Keratinocyte (primary cell): ENCODE results near the gene IFI27L2. TPM values are rescaled to one million over a fixed set of nuclear protein-coding genes. Genes with fewer than 3 reads are reported as not detected.
A peak's percentile ranks its signal among the peaks of the same experiment; 100 is the strongest.

Source experiments
- DNase-seq: peaks from one replicate; pipeline ENCODE4 v3.0.0-alpha.2; 2011; ENCODE audit warnings: low read depth, missing footprints, low spot score
- FAIRE-seq: peaks from 2 replicates; lab custom pipeline; 2011; peaks lifted over from hg19 to GRCh38; lab: Jason Lieb, UNC
- H2AFZ ChIP-seq: 2 replicates; pipeline ENCODE4 v1.6.0; 2012; ENCODE audit warnings: low read length, control low read depth, inconsistent platforms; ENCODE audit not compliant: control insufficient read depth
- H3K27ac ChIP-seq: 2 replicates; pipeline ENCODE4 v1.5.1; 2011; ENCODE audit warnings: low read length; ENCODE audit not compliant: control insufficient read depth, insufficient read depth
- H3K27me3 ChIP-seq: 3 replicates; pipeline ENCODE4 v1.6.0; 2011; ENCODE audit warnings: low read length; ENCODE audit not compliant: control insufficient read depth, insufficient read depth; ENCODE audit errors: extremely low read depth
- H3K36me3 ChIP-seq, 2 experiments: 2 replicates in 1 of 2; 3 replicates in 1 of 2; pipeline ENCODE4 v1.5.1; 2011; ENCODE audit warnings: low read length in 2 of 2, mild to moderate bottlenecking in 1 of 2; ENCODE audit not compliant: control insufficient read depth in 2 of 2, insufficient read depth in 2 of 2; ENCODE audit errors: extremely low read depth in 1 of 2
- H3K4me1 ChIP-seq: 3 replicates; pipeline ENCODE4 v1.5.1; 2011; ENCODE audit warnings: low read length; ENCODE audit not compliant: control insufficient read depth, insufficient read depth; ENCODE audit errors: extremely low read depth
- H3K4me2 ChIP-seq: 3 replicates; pipeline ENCODE4 v1.6.0; 2011; ENCODE audit warnings: low read depth, low read length; ENCODE audit not compliant: control insufficient read depth, insufficient read depth; ENCODE audit errors: extremely low read depth
- H3K4me3 ChIP-seq, 3 experiments: fragments of 200-600 bp in 1 of 3; sonication (generic) in 1 of 3; 2 replicates in 2 of 3; 3 replicates in 1 of 3; pipeline ENCODE4 v1.5.1; 2011 to 2016; ENCODE audit warnings: low read length in 3 of 3, mild to moderate bottlenecking in 3 of 3, control low read depth in 2 of 3, inconsistent platforms in 1 of 3, low read depth in 1 of 3, mixed read lengths in 1 of 3, mixed run types in 1 of 3, moderate library complexity in 1 of 3; ENCODE audit not compliant: control insufficient read depth in 2 of 3, insufficient read depth in 2 of 3; ENCODE audit errors: extremely low read depth in 1 of 3
- H3K79me2 ChIP-seq: 2 replicates; pipeline ENCODE4 v1.6.0; 2012; ENCODE audit warnings: low read length; ENCODE audit not compliant: control insufficient read depth, insufficient read depth
- H3K9ac ChIP-seq: 3 replicates; pipeline ENCODE4 v1.6.0; 2011; ENCODE audit warnings: low read length; ENCODE audit not compliant: control insufficient read depth, insufficient read depth; ENCODE audit errors: extremely low read depth
- H3K9me1 ChIP-seq: 3 replicates; pipeline ENCODE4 v1.6.0; 2011; ENCODE audit warnings: low read length; ENCODE audit not compliant: control insufficient read depth, insufficient read depth; ENCODE audit errors: extremely low read depth
- H3K9me3 ChIP-seq: 2 replicates; pipeline ENCODE4 v1.5.1; 2012; ENCODE audit warnings: low read depth, low read length; ENCODE audit not compliant: control insufficient read depth
- H4K20me1 ChIP-seq: 3 replicates; pipeline ENCODE4 v1.6.0; 2011; ENCODE audit warnings: low read length; ENCODE audit not compliant: control insufficient read depth, insufficient read depth; ENCODE audit errors: extremely low read depth
- EZH2 ChIP-seq: IDR thresholded peaks from one replicate; pipeline ENCODE4 v1.6.1; 2012; ENCODE audit warnings: inconsistent platforms, mild to moderate bottlenecking, low read length, moderate library complexity
- dilution Hi-C: fragments of 300-500 bp; cut with MboI; formaldehyde crosslinking; loops from one replicate; pipeline ENCODE4 v1.7.0; 2020; ENCODE audit warnings: low sequenced_read_pairs; ENCODE audit not compliant: extremely low pct_ligation_motif_present
- polyA minus RNA-seq, 3 experiments: library from RNA; depleted of rRNA, polyadenylated mRNA; stranded (reverse); fragments of >200 nt; gene quantifications; 1 replicate in 1 of 3; 2 replicates in 1 of 3; 3 replicates in 1 of 3; pipeline ENCODE4 v1.2.3, GENCODE V29; 2011
- polyA plus RNA-seq, 5 experiments: library from polyadenylated mRNA; depleted of rRNA in 3 of 5; stranded (reverse) in 3 of 5; stranded (forward) in 1 of 5; unstranded in 1 of 5; fragments of >200 nt; gene quantifications; 1 replicate in 1 of 5; 2 replicates in 3 of 5; 3 replicates in 1 of 5; pipeline versions ENCODE4 v1.2.1 to v1.2.3, GENCODE V29; 2011 to 2012; ENCODE audit warnings: missing spikeins in 2 of 5, low read depth in 1 of 5, low replicate concordance in 1 of 5
- TF ChIP-seq, protein P1 (sequence below), 3 experiments: IDR thresholded peaks in 1 of 3; conservative IDR thresholded peaks in 1 of 3; optimal IDR thresholded peaks in 1 of 3; 2 replicates in 2 of 3; 3 replicates in 1 of 3; pipeline versions ENCODE3 to v1.5.1; 2011; ENCODE audit warnings: low read length in 3 of 3, mild to moderate bottlenecking in 3 of 3, moderate library complexity in 2 of 3, control low read depth in 1 of 3, inconsistent platforms in 1 of 3; ENCODE audit not compliant: insufficient read depth in 2 of 3; ENCODE audit errors: extremely low read depth in 1 of 3

The IFI27L2 gene, protein sequence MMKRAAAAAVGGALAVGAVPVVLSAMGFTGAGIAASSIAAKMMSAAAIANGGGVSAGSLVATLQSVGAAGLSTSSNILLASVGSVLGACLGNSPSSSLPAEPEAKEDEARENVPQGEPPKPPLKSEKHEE
- polyA plus RNA-seq (67.5 to 179 TPM (median 82.2 TPM) in 3 replicates), polyA minus RNA-seq (32.7 to 59.4 TPM (median 35.4 TPM) in 3 replicates)
- polyA plus RNA-seq (2011; ENCODE audit: low read depth), result 13.2 TPM
- polyA plus RNA-seq (2011; cell fraction: cytosol; rRNA removed), result 69.1 and 147 TPM in 2 replicates
- 49.5 and 57.5 TPM in 2 replicates for polyA plus RNA-seq (2011; cell fraction: nucleus; rRNA removed)
- polyA plus RNA-seq (2012; ENCODE audit: low replicate concordance), result 92.1 and 193 TPM in 2 replicates
- 191 TPM for polyA minus RNA-seq (2011; cell fraction: cytosol; rRNA and poly(A)+ RNA removed)
- 9.8 and 11.2 TPM in 2 replicates for polyA minus RNA-seq (2011; cell fraction: nucleus; rRNA and poly(A)+ RNA removed)

DNA sequence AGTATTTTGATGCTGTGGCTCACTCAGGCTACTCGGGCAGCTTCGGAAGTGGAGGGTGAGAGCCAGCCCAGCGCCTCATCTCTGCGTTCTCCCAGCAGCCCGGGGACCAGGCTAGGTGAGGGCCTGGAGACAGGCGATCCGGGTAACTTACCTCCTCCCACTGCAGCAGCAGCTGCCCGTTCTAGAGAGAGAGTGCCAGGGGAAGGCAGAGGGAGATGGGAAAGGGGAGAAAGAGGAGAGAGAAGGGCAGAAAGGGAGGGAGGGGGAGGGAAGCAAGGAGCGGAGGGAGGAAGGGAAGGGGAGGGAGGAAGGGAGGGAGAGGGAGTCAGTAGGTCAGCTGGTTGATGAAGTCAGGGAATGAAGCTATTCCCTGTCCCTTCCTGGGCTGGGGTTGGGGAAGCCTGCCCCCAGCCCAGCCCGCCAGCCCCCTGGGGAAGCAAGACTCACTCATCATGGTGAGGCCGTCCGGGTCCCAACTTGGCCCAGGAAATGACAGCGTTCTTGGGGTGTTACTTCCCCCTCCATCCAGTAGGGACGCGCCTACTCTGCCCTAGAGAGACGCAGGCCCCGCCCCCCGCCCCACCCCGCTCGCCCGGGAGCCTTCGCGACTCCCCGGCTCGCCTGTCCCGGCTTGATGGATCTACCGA, at the start of gene IFI27L2:
Gene IFI27L2, minus strand, starts transcription at position 494 of the 647 bp plus-strand sequence. Its CDS starts 40 bp downstream, at position 454.
- Histone ChIP-seq H3K9me3 (no peaks in the 10 kb centered on the region), H3K9ac (peak within 1 kb of the TSS; percentile 75), H3K4me1 (peaks cover 16% of the 10 kb centered on the region), H3K36me3 (peaks cover 0 to 12% of the 10 kb centered on the region in 2 experiments), H4K20me1 (no peaks in the 10 kb centered on the region), H3K4me3 (peak within 1 kb of the TSS; percentile 74 to 86 (median 85)), H3K27me3 (no peaks in the 10 kb centered on the region), H3K27ac (peak within 1 kb of the TSS; percentile 22), H3K9me1 (no peaks in the 10 kb centered on the region), H3K79me2 (no peaks in the 10 kb centered on the region), H2AFZ (peak within 1 kb of the TSS; percentile 89), H3K4me2 (peak within 1 kb of the TSS; percentile 98)
- no peak for TF ChIP-seq EZH2
- TF ChIP-seq, protein P1, sequence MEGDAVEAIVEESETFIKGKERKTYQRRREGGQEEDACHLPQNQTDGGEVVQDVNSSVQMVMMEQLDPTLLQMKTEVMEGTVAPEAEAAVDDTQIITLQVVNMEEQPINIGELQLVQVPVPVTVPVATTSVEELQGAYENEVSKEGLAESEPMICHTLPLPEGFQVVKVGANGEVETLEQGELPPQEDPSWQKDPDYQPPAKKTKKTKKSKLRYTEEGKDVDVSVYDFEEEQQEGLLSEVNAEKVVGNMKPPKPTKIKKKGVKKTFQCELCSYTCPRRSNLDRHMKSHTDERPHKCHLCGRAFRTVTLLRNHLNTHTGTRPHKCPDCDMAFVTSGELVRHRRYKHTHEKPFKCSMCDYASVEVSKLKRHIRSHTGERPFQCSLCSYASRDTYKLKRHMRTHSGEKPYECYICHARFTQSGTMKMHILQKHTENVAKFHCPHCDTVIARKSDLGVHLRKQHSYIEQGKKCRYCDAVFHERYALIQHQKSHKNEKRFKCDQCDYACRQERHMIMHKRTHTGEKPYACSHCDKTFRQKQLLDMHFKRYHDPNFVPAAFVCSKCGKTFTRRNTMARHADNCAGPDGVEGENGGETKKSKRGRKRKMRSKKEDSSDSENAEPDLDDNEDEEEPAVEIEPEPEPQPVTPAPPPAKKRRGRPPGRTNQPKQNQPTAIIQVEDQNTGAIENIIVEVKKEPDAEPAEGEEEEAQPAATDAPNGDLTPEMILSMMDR (optimal IDR thresholded peaks at IDR 0.05 in 1 of 3, IDR thresholded peaks at IDR 0.05 in 1 of 3, conservative IDR thresholded peaks at IDR 0.05 in 1 of 3; ENCODE audit: extremely low read depth in 1 of 3, insufficient read depth in 2 of 3, low read length in 3 of 3), result no peak
- DNase-seq (no peak), FAIRE-seq (peak; percentile 36)
- dilution Hi-C loops, result no loop called here

DNA sequence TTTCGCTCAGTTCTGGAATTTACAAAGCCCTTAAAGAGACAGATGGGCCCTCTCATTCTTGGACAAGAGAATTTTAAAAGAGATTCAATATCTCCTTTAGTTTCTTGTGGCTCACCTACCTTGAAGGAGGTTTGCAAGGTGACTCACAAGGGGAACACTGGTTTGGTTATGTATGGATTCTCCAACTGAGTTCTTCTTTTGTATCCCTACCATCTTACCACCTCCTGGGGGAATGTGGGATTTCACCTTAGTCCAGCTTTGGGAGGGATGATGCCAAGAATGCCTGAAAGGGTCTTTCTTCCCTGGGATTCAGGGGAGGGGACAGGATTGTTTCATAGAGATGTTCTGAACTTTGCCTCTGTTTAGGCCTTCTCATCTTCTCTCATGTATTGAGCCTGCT, 48.4 kb upstream of the IFI27L2 start:
- H3K79me2 ChIP-seq, result peaks cover 19% of the 10 kb centered on the region
- H3K27ac ChIP-seq, result peak overlapping the region; percentile 73
- H3K27me3 ChIP-seq, result no peaks in the 10 kb centered on the region
- peak overlapping the region; percentile 73 for H3K4me2 ChIP-seq
- no peak overlapping the region for H2AFZ ChIP-seq
- dilution Hi-C loops, result no loop called here
- no peak overlapping the region for H3K4me3 ChIP-seq
- H3K4me1 ChIP-seq, result peaks cover 24% of the 10 kb centered on the region
- DNase-seq (peak; percentile 40), FAIRE-seq (peak; percentile 83)
- no peaks in the 10 kb centered on the region for H3K9me1 ChIP-seq
- no peaks in the 10 kb centered on the region for H3K36me3 ChIP-seq
- H3K9me3 ChIP-seq, result no peaks in the 10 kb centered on the region
- TF ChIP-seq EZH2, result no peak
- TF ChIP-seq, protein P1 (optimal IDR thresholded peaks at IDR 0.05 in 1 of 3, IDR thresholded peaks at IDR 0.05 in 1 of 3, conservative IDR thresholded peaks at IDR 0.05 in 1 of 3; ENCODE audit: extremely low read depth in 1 of 3, insufficient read depth in 2 of 3, low read length in 3 of 3), result peak in 1 of 3 experiments; percentile 16
- H4K20me1 ChIP-seq, result peaks cover 4% of the 10 kb centered on the region
- H3K9ac ChIP-seq, result peak overlapping the region; percentile 3
